Lower leg skin (tissue), 3 donors: Measurements from ENCODE around the gene APC.

Source experiments
- CTCF ChIP-seq, 3 donors: fragments of 450-650 bp; IDR thresholded peaks; one replicate each; pipeline ENCODE4 v1.5.1; 2016; ENCODE audit warnings: antibody characterized with exemption in 3 of 3, mild to moderate bottlenecking in 3 of 3, moderate library complexity in 2 of 3
- POLR2A ChIP-seq, 2 donors: fragments of 450-650 bp; IDR thresholded peaks; one replicate each; pipeline ENCODE4 v1.6.1; 2016 to 2017; ENCODE audit warnings: antibody characterized with exemption in 2 of 2, mild to moderate bottlenecking in 1 of 2, moderate library complexity in 1 of 2

GRCh38 chr5:112720576-112720975, 17.1 kb upstream of the APC start:
- TF ChIP-seq CTCF (IDR thresholded peaks at IDR 0.05) (no peak), POLR2A (IDR thresholded peaks at IDR 0.05) (no peak)
